Gastroesophageal sphincter (tissue), 4 donors: ENCODE results near the gene ADGRF1. TPM values are rescaled to one million over a fixed set of nuclear protein-coding genes. Genes with fewer than 3 reads are reported as not detected.

ENCODE experiments used
- ATAC-seq: fragments of 150-250 bp; one replicate; pipeline ENCODE4 v1.9.1; 2016; ENCODE audit warnings: mild to moderate bottlenecking, moderate library complexity
- H3K27ac ChIP-seq, 4 donors: fragments of 200-600 bp; sonication (generic) in 3 of 4; 1 replicate in 3 of 4; 2 replicates in 1 of 4; pipeline ENCODE4 v1.5.1; 2016 to 2019
- H3K27me3 ChIP-seq: fragments of 200-600 bp; sonication (generic); one replicate; pipeline ENCODE4 v1.5.1; 2019
- H3K36me3 ChIP-seq, 2 donors: fragments of 200-600 bp; sonication (generic); one replicate each; pipeline ENCODE4 v1.5.1; 2019; ENCODE audit warnings: control low read depth in 1 of 2
- H3K4me1 ChIP-seq, 3 donors: fragments of 200-600 bp; sonication (generic); 1 replicate in 2 of 3; 2 replicates in 1 of 3; pipeline ENCODE4 v1.5.1; 2016 to 2019; ENCODE audit warnings: control low read depth in 2 of 3
- H3K4me3 ChIP-seq, 2 donors: fragments of 200-600 bp; sonication (generic); one replicate each; pipeline ENCODE4 v1.5.1; 2019; ENCODE audit warnings: mild to moderate bottlenecking in 1 of 2, moderate library complexity in 1 of 2
- H3K9me3 ChIP-seq, 3 donors: fragments of 200-600 bp; sonication (generic); one replicate each; pipeline ENCODE4 v1.5.1; 2017 to 2019; ENCODE audit warnings: control low read depth in 2 of 3
- CTCF ChIP-seq, 4 experiments: fragments of 200-600 bp in 2 of 4; fragments of 450-650 bp in 2 of 4; sonication (generic) in 1 of 4; IDR thresholded peaks; one replicate each; pipeline ENCODE4 v1.5.1; 2017 to 2019; ENCODE audit warnings: antibody characterized with exemption in 4 of 4, mild to moderate bottlenecking in 2 of 4, moderate library complexity in 2 of 4
- EP300 ChIP-seq: sonication (generic); formaldehyde crosslinking; IDR thresholded peaks from one replicate; pipeline ENCODE4 v1.6.1; 2017; ENCODE audit warnings: antibody characterized with exemption, mild to moderate bottlenecking
- POLR2A ChIP-seq, 2 donors: fragments of 450-650 bp; IDR thresholded peaks; one replicate each; pipeline ENCODE4 v1.6.1; 2017; ENCODE audit warnings: antibody characterized with exemption in 2 of 2, mild to moderate bottlenecking in 2 of 2, moderate library complexity in 1 of 2
- POLR2AphosphoS5 ChIP-seq: sonication (generic); formaldehyde crosslinking; IDR thresholded peaks from one replicate; pipeline ENCODE4 v1.6.1; 2017; ENCODE audit warnings: antibody characterized with exemption
- WGBS, 2 donors: methylation state at CpG; one replicate each; pipeline ENCODE4 v1.1.5; 2018; ENCODE audit warnings: low coverage in 1 of 2; 5-methylcytosine and 5-hydroxymethylcytosine counted together
- total RNA-seq, 4 donors: library from RNA; depleted of rRNA; stranded (reverse); fragments of >200 nt; gene quantifications; one replicate each; pipeline ENCODE4 v1.1.0, GENCODE V29; 2016

Gene ADGRF1
- total RNA-seq, 4 donors from 2014 or later, result 1.8 TPM; not detected in 3

- no peaks in the 10 kb centered on the region for H3K36me3 ChIP-seq
- no peak overlapping the region for H3K27ac ChIP-seq
- no peak overlapping the region for H3K4me3 ChIP-seq
- ATAC-seq, result no peak
- H3K9me3 ChIP-seq, result no peaks in the 10 kb centered on the region
- H3K27me3 ChIP-seq, result no peaks in the 10 kb centered on the region
- no peaks in the 10 kb centered on the region for H3K4me1 ChIP-seq
- WGBS, 2 donors, result 90 to 94% methylated on average over 1 of the region's 1 CpG
- no peak for TF ChIP-seq CTCF (IDR thresholded peaks at IDR 0.05)
- no peak for TF ChIP-seq EP300
- no peak for TF ChIP-seq POLR2A (IDR thresholded peaks at IDR 0.05)
- no peak for TF ChIP-seq POLR2AphosphoS5
Measured at GRCh38 chr6:47005486-47005885, 36.6 kb downstream of the ADGRF1 start.

- TF ChIP-seq POLR2A (IDR thresholded peaks at IDR 0.05) (no peak), POLR2AphosphoS5 (no peak), CTCF (IDR thresholded peaks at IDR 0.05) (no peak), EP300 (no peak)
- no peaks in the 10 kb centered on the region for H3K9me3 ChIP-seq
- 67 to 79% methylated on average over 1 to 3 of the region's 3 CpGs for WGBS, 2 donors
- no peak for ATAC-seq
- H3K4me3 ChIP-seq, result no peak overlapping the region
- no peak overlapping the region for H3K27ac ChIP-seq
- H3K4me1 ChIP-seq, result no peaks in the 10 kb centered on the region
- no peaks in the 10 kb centered on the region for H3K27me3 ChIP-seq
- no peaks in the 10 kb centered on the region for H3K36me3 ChIP-seq
Measured at GRCh38 chr6:47004463-47004862, 37.7 kb downstream of the ADGRF1 start.

GRCh38 chr6:47000842-47001241, 41.3 kb downstream of the ADGRF1 start:
- TF ChIP-seq POLR2AphosphoS5, result no peak
- TF ChIP-seq EP300, result no peak
- no peak for TF ChIP-seq CTCF (IDR thresholded peaks at IDR 0.05)
- no peak for TF ChIP-seq POLR2A (IDR thresholded peaks at IDR 0.05)

GRCh38 chr6:46998436-46999017, 43.6 kb downstream of the ADGRF1 start:
- H3K27ac ChIP-seq, result no peak overlapping the region
- no peaks in the 10 kb centered on the region for H3K4me1 ChIP-seq
- no peaks in the 10 kb centered on the region for H3K9me3 ChIP-seq
- H3K4me3 ChIP-seq, result no peak overlapping the region
- 67% methylated on average over 1 of the region's 1 CpG; no CpG with 5 or more reads in 1 of the 2 donors for WGBS, 2 donors
- no peaks in the 10 kb centered on the region for H3K36me3 ChIP-seq
- peaks cover 5% of the 10 kb centered on the region for H3K27me3 ChIP-seq
- TF ChIP-seq EP300 (no peak), POLR2A (IDR thresholded peaks at IDR 0.05) (no peak), CTCF (IDR thresholded peaks at IDR 0.05) (no peak), POLR2AphosphoS5 (no peak)
- ATAC-seq, result no peak

More at GRCh38 chr6:47000842-47001241, 41.3 kb downstream of the ADGRF1 start:
- 76 to 90% methylated on average over 4 of the region's 4 CpGs for WGBS, 2 donors
- peaks cover 5% of the 10 kb centered on the region for H3K27me3 ChIP-seq
- no peak for ATAC-seq
- no peak overlapping the region for H3K4me3 ChIP-seq
- H3K9me3 ChIP-seq, result no peaks in the 10 kb centered on the region
- no peaks in the 10 kb centered on the region for H3K36me3 ChIP-seq
- H3K4me1 ChIP-seq, result no peaks in the 10 kb centered on the region
- H3K27ac ChIP-seq, result no peak overlapping the region

GRCh38 chr6:46997646-46998045, 44.5 kb downstream of the ADGRF1 start:
- 78 to 88% methylated on average over 1 of the region's 1 CpG for WGBS, 2 donors

More at GRCh38 chr6:46997646-46998045, 44.5 kb downstream of the ADGRF1 start:
- Histone ChIP-seq H3K4me3 (no peak overlapping the region), H3K36me3 (no peaks in the 10 kb centered on the region), H3K27me3 (peaks cover 5% of the 10 kb centered on the region), H3K27ac (no peak overlapping the region), H3K4me1 (no peaks in the 10 kb centered on the region), H3K9me3 (no peaks in the 10 kb centered on the region)
- TF ChIP-seq CTCF (IDR thresholded peaks at IDR 0.05) (no peak), POLR2AphosphoS5 (no peak), EP300 (no peak), POLR2A (IDR thresholded peaks at IDR 0.05) (no peak)
- no peak for ATAC-seq
